K562 (cell line): ENCODE measurements around the gene IBTK.
"Not testable (repeated sequence)": the region's sequence is repeated elsewhere in the genome, so short reads cannot be mapped to it uniquely, and the experiment has no call there.

Experiments
- COPS2 ChIP-seq: fragments of 450-650 bp; conservative IDR thresholded peaks from 2 replicates; pipeline ENCODE4 v1.6.1; 2016; ENCODE audit warnings: mild to moderate bottlenecking, moderate library complexity
- CTCF ChIP-seq, 3 experiments: IDR thresholded peaks in 2 of 3; conservative IDR thresholded peaks in 1 of 3; 2 replicates each; pipeline ENCODE4 v1.5.1; 2011 to 2012; ENCODE audit warnings: low read length in 3 of 3, mild to moderate bottlenecking in 3 of 3, control low read depth in 2 of 3, improper control_type of control experiment in 1 of 3, inconsistent platforms in 1 of 3, low read depth in 1 of 3, mixed read lengths in 1 of 3, moderate library complexity in 1 of 3; ENCODE audit not compliant: insufficient read depth in 2 of 3
- HDAC1 ChIP-seq, 2 experiments: fragments of 450-650 bp; IDR thresholded peaks; 2 replicates each; pipeline ENCODE4 v1.6.1; 2016 to 2017; ENCODE audit warnings: inconsistent platforms in 1 of 2, mild to moderate bottlenecking in 1 of 2, moderate library complexity in 1 of 2
- POLR2AphosphoS5 ChIP-seq: IDR thresholded peaks from 2 replicates; pipeline ENCODE4 v1.6.1; 2011; ENCODE audit warnings: mild to moderate bottlenecking, low read depth, low read length, moderate library complexity; ENCODE audit not compliant: control insufficient read depth, insufficient read depth
- RBFOX2 ChIP-seq: fragments of 200-400 bp; formaldehyde crosslinking; IDR thresholded peaks from 2 replicates; pipeline ENCODE4 v1.6.1; 2017; ENCODE audit warnings: low read depth, mild to moderate bottlenecking, low read length, moderate library complexity

- not testable (repeated sequence) for TF ChIP-seq CTCF (IDR thresholded peaks at IDR 0.05 in 2 of 3, conservative IDR thresholded peaks at IDR 0.05 in 1 of 3; ENCODE audit: insufficient read depth in 2 of 3, low read depth in 1 of 3, low read length in 3 of 3); POLR2AphosphoS5; RBFOX2; COPS2; HDAC1 (IDR thresholded peaks at IDR 0.05)
Observed at GRCh38 chr6:82151147-82151546, 96.4 kb downstream of the IBTK start.
